Transverse colon (tissue), 4 donors: ENCODE results near the gene EVI5L. TPM values are rescaled to one million over a fixed set of nuclear protein-coding genes. Genes with fewer than 3 reads are reported as not detected.

Experiments
- DNase-seq: peaks from one replicate; pipeline ENCODE4 v3.0.0-alpha.2; 2019
- H3K27ac ChIP-seq, 4 donors: fragments of 200-600 bp; sonication (generic); 2 replicates each; pipeline ENCODE4 v1.5.1; 2016 to 2018; ENCODE audit warnings: inconsistent platforms in 4 of 4
- H3K27me3 ChIP-seq: fragments of 200-600 bp; sonication (generic); 2 replicates; pipeline ENCODE4 v1.5.1; 2017; ENCODE audit warnings: inconsistent platforms
- H3K36me3 ChIP-seq, 4 donors: fragments of 200-600 bp; sonication (generic); 2 replicates each; pipeline ENCODE4 v1.5.1; 2017 to 2019; ENCODE audit warnings: inconsistent platforms in 4 of 4
- H3K4me1 ChIP-seq, 4 donors: fragments of 200-600 bp; sonication (generic); 2 replicates each; pipeline ENCODE4 v1.5.1; 2017 to 2020; ENCODE audit warnings: inconsistent platforms in 4 of 4
- H3K4me3 ChIP-seq, 4 donors: fragments of 200-600 bp; sonication (generic); 1 replicate in 1 of 4; 2 replicates in 3 of 4; pipeline versions ENCODE4 v1.5.1 to v1.6.1; 2017 to 2019; ENCODE audit warnings: inconsistent platforms in 4 of 4
- H3K9me3 ChIP-seq, 2 donors: fragments of 200-600 bp; sonication (generic); 2 replicates each; pipeline ENCODE4 v1.5.1; 2017 to 2019; ENCODE audit warnings: inconsistent platforms in 2 of 2
- CTCF ChIP-seq, 5 experiments: fragments of 200-600 bp in 3 of 5; fragments of 450-650 bp in 2 of 5; sonication (generic) in 3 of 5; IDR thresholded peaks; 1 replicate in 2 of 5; 2 replicates in 3 of 5; pipeline ENCODE4 v1.5.1; 2016 to 2017; ENCODE audit warnings: antibody characterized with exemption in 5 of 5, inconsistent platforms in 3 of 5, mild to moderate bottlenecking in 2 of 5, moderate library complexity in 1 of 5
- EP300 ChIP-seq: sonication (generic); formaldehyde crosslinking; IDR thresholded peaks from one replicate; pipeline ENCODE4 v1.6.1; 2017; ENCODE audit warnings: antibody characterized with exemption, low read depth
- POLR2A ChIP-seq: fragments of 450-650 bp; IDR thresholded peaks from one replicate; pipeline ENCODE4 v1.6.1; 2016; ENCODE audit warnings: antibody characterized with exemption, mild to moderate bottlenecking, moderate library complexity
- POLR2AphosphoS5 ChIP-seq, 3 donors: sonication (generic); formaldehyde crosslinking; IDR thresholded peaks; one replicate each; pipeline ENCODE4 v1.6.1; 2016; ENCODE audit warnings: antibody characterized with exemption in 3 of 3
- WGBS, 2 donors: methylation state at CpG; one replicate each; pipeline ENCODE4 v1.1.5; 2018; ENCODE audit warnings: low coverage in 1 of 2; 5-methylcytosine and 5-hydroxymethylcytosine counted together
- in situ Hi-C, 4 donors: fragments of 200-750 bp; cut with MboI; loops; one replicate each; pipeline versions ENCODE4 v1.15.0 to v1.15.1; 2017; ENCODE audit warnings: low sequenced_read_pairs in 3 of 4, low pct_ligation_motif_present in 1 of 4, low pct_unique_long_range_greater_than_20kb in 1 of 4
- intact Hi-C: fragments of 100-400 bp; cut with DNase I; formaldehyde crosslinking; loops from one replicate; pipeline ENCODE4 v1.15.1; 2023; ENCODE audit warnings: low total_unique reads
- total RNA-seq, 4 donors: library from RNA; depleted of rRNA; stranded (reverse); fragments of >200 nt; gene quantifications; one replicate each; pipeline ENCODE4 v1.1.0, GENCODE V29; 2016

The EVI5L gene
- total RNA-seq, 4 donors from 2014 or later, result 8.5 to 65.8 (median 15.0) TPM

GRCh38 chr19:7870571-7871436 is 40.8 kb downstream of the EVI5L start:
- H3K27me3 ChIP-seq, result peaks cover 66% of the 10 kb centered on the region
- peaks cover 18 to 51% (median 43%) of the 10 kb centered on the region in 4 donors for H3K4me1 ChIP-seq
- TF ChIP-seq EP300, result no peak
- TF ChIP-seq POLR2AphosphoS5 (IDR thresholded peaks at IDR 0.05), result no peak
- no peak for TF ChIP-seq POLR2A
- TF ChIP-seq CTCF (IDR thresholded peaks at IDR 0.05), result no peak
- H3K36me3 ChIP-seq, result no peaks in the 10 kb centered on the region
- H3K27ac ChIP-seq, result peak overlapping the region; percentile 27 to 77 (median 55)
- WGBS, 2 donors, result 13 to 46% methylated on average over 5 to 11 of the region's 11 CpGs
- intact Hi-C loops (loop anchor here (5.0 kb wide), 1 partner anchor 1409 kb away; the partner anchor contains the start of gene CRB3), in situ Hi-C loops (no loop called here)
- no peak overlapping the region for H3K4me3 ChIP-seq
- peak; percentile 67 for DNase-seq
- H3K9me3 ChIP-seq, result no peaks in the 10 kb centered on the region

GRCh38 chr19:7871437-7872305 is 41.7 kb downstream of the EVI5L start:
- H3K27me3 ChIP-seq, result peaks cover 67% of the 10 kb centered on the region
- peak overlapping the region; percentile 27 to 77 (median 55) for H3K27ac ChIP-seq
- peak overlapping the region in 2 of 4 donors; percentile 9 to 28 for H3K4me3 ChIP-seq
- no peaks in the 10 kb centered on the region for H3K36me3 ChIP-seq
- H3K4me1 ChIP-seq, result peaks cover 18 to 51% (median 43%) of the 10 kb centered on the region in 4 donors
- no peaks in the 10 kb centered on the region for H3K9me3 ChIP-seq
- no peak for TF ChIP-seq POLR2AphosphoS5 (IDR thresholded peaks at IDR 0.05)
- no peak for TF ChIP-seq POLR2A
- TF ChIP-seq EP300, result no peak
- no peak for TF ChIP-seq CTCF (IDR thresholded peaks at IDR 0.05)
- in situ Hi-C loops, result no loop called here
- 5 to 6% methylated on average over 7 to 33 of the region's 33 CpGs for WGBS, 2 donors
- peak; percentile 93 for DNase-seq
- intact Hi-C loops, result loop anchor here (5.0 kb wide), 1 partner anchor 1409 kb away; the partner anchor contains the start of gene CRB3

- no peak for DNase-seq
- in situ Hi-C loops, result no loop called here
- Histone ChIP-seq H3K27ac (no peak overlapping the region), H3K9me3 (no peaks in the 10 kb centered on the region), H3K27me3 (peaks cover 62% of the 10 kb centered on the region), H3K36me3 (no peaks in the 10 kb centered on the region), H3K4me3 (peak overlapping the region in 1 of 4 donors; percentile 28), H3K4me1 (peaks cover 18 to 51% (median 43%) of the 10 kb centered on the region in 4 donors)
- intact Hi-C loops, result loop anchor here (5.0 kb wide), 1 partner anchor 1410 kb away; the partner anchor contains the start of gene CRB3
- 60 to 100% methylated on average over 1 to 39 of the region's 47 CpGs for WGBS, 2 donors
- TF ChIP-seq POLR2AphosphoS5 (IDR thresholded peaks at IDR 0.05) (no peak), CTCF (IDR thresholded peaks at IDR 0.05) (no peak)
Observed at GRCh38 chr19:7872306-7873204, 42.5 kb downstream of the EVI5L start.
